ENCODE data around the gene ZFP57. TPM values are rescaled to one million over a fixed set of nuclear protein-coding genes. Genes with fewer than 3 reads are reported as not detected.

The ZFP57 gene
- total and polyA plus RNA-seq, 8 donors, result 0.08 TPM; not detected in 7

DNA sequence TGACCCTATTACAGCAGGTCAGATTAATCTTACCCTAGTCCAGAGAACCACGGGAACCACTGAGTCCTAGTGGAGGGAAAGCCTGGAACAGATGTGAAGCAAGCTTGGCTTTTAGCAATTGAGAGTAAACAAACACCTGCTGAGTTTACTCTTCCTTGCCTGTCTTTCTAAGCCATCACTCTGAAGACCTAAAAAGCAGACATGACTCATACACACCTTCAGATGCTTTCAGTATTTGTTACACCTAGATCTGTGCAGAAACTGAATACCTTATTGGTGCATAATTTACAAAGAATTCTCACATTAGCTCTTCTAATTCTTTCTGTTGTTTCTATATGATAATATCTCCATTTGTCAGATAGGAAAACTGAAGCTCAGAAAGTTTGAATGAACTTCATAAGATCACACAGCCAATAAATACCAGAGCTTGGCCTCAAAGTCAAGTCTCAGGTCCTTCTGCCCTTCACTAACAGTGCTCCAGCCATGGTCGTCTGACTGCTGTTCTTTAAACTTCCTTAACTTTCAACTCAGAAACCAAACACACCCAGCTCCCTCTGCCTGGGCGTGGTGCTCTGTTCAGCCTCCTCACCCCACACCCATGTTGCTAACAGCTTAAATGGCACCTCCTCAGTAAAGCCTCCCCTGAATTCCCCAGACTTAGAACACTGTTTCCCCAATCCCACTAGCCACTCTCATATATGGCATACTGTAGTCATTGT lies 39.4 kb downstream of the ZFP57 start:
- TF ChIP-seq CTCF (IDR thresholded peaks at IDR 0.05) (no peak), POLR2A (IDR thresholded peaks at IDR 0.05) (no peak), POLR2AphosphoS5 (IDR thresholded peaks at IDR 0.05) (no peak), EP300 (IDR thresholded peaks at IDR 0.05) (no peak)
- intact Hi-C loops (cut with DNase I; ENCODE audit: low total_unique reads), result no loop called here
- no peaks in the 10 kb centered on the region for H3K27me3 ChIP-seq
- DNase-seq, result peak in 1 of 2 donors; percentile 40
- 14 to 26% (median 21%) methylated on average over 3 of the region's 3 CpGs for WGBS, 5 donors
- H3K9me3 ChIP-seq, result no peaks in the 10 kb centered on the region
- no peak overlapping the region for H3K4me3 ChIP-seq
- H3K4me1 ChIP-seq, result no peaks in the 10 kb centered on the region
- H3K36me3 ChIP-seq, result no peaks in the 10 kb centered on the region
- H3K27ac ChIP-seq, result no peak overlapping the region

DNA sequence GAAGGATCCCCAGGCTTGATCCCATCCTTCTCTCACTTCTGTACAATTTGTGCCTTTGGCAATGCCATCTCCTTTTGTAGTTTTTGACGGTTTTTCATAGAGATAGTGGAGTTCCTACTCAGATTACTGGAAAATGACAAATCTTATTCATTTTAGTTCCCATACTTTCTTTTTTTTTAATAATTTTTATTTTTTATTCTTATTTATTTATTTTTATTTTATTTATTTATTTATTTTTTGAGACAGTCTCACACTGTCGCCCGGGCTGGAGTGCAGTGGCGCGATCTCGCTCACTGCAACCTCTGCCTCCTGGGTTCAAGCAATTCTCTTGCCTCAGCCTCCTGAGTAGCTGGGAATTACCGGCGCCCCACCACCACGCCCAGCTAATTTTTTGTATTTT lies 43.7 kb downstream of the ZFP57 start:
- Histone ChIP-seq H3K27ac (no peak overlapping the region), H3K36me3 (no peaks in the 10 kb centered on the region), H3K4me3 (no peak overlapping the region), H3K27me3 (peaks cover 0 to 2% (median 0%) of the 10 kb centered on the region in 3 donors), H3K9me3 (no peaks in the 10 kb centered on the region), H3K4me1 (peaks cover 3 to 20% (median 15%) of the 10 kb centered on the region in 4 donors)
- TF ChIP-seq EP300 (IDR thresholded peaks at IDR 0.05) (no peak), POLR2AphosphoS5 (IDR thresholded peaks at IDR 0.05) (no peak)
- intact Hi-C loops (cut with DNase I; ENCODE audit: low total_unique reads), result no loop called here
- WGBS, 5 donors, result 83 to 96% (median 89%) methylated on average over 9 of the region's 9 CpGs
- no peak for DNase-seq

DNA sequence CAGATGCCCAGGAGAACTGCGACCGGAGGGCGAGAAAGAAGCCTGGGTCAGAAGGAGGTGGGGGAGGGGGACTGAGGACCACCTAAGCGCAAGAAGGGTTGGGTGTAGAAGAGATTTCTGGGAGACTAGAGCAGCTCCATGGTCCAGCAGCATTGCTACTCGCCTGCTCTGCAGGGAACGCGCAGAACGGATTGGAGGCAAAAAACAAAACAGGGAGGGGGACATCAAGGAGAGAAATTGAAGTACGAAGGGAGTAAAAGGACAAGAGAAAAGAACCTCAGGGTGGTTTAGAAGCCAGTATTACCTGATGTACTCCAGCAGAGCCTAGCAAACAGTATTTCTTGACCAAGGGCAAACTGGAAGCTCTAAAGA lies 47.4 kb downstream of the ZFP57 start:
- 3 to 13% (median 6%) methylated on average over 9 of the region's 9 CpGs for WGBS, 5 donors
- peak overlapping the region; percentile 58 to 85 (median 85) for H3K27ac ChIP-seq
- no peaks in the 10 kb centered on the region for H3K36me3 ChIP-seq
- peaks cover 19 to 51% (median 38%) of the 10 kb centered on the region in 4 donors for H3K4me1 ChIP-seq
- peak overlapping the region; percentile 76 to 95 (median 83) for H3K4me3 ChIP-seq
- intact Hi-C loops (cut with DNase I; ENCODE audit: low total_unique reads), result no loop called here
- DNase-seq, result no peak
- no peaks in the 10 kb centered on the region for H3K9me3 ChIP-seq
- H3K27me3 ChIP-seq, result peaks cover 0 to 25% (median 0%) of the 10 kb centered on the region in 3 donors
- no peak for TF ChIP-seq CTCF (IDR thresholded peaks at IDR 0.05)
- TF ChIP-seq POLR2AphosphoS5 (IDR thresholded peaks at IDR 0.05), result no peak
- no peak for TF ChIP-seq POLR2A (IDR thresholded peaks at IDR 0.05)
- no peak for TF ChIP-seq EP300 (IDR thresholded peaks at IDR 0.05)

DNA sequence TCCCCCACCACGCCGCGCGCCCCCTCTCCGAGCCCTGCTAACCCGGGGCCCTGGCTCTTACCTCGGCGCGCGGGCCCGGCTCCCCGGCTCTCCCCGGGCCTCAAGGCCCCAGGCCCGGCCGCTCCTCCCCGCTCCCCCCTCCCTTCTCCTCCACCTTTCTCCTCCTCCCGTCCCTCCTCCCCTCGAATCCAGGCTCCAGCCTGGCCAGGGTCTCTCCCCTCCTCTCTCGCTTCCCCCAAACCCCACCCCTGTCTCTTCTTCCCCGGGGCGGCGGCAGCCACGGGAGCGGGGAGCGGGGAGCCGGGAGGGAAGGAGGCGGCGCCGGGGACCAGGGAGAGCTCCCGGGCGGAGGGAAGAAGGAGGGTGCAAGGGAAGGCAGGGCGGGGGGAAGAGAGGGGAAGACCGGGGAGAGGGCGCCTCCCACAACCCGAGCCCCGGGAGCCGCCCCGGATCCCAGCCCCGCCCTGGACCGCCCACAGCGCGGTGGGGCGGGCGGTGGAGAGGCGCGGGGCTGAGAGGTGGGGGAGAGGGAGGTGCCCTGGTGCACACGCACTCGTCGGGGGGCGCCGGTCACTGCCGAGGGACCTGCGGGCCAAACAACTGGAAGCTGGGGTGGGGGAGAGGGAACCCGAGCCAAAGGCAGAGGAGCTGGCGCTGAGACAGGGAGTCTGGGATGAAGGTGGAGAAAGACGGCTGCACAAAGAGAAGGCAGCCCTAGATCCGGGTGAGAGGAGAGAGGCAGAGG lies 48.0 kb downstream of the ZFP57 start, which contains the start of gene GABBR1:
GABBR1 (minus strand) TSS at position 395 of the 745 bp plus-strand sequence. CDS start 798 bp downstream, outside the sequence.
- H3K27me3 ChIP-seq, result peaks cover 0 to 31% (median 0%) of the 10 kb centered on the region in 3 donors
- H3K27ac ChIP-seq, result peak within 1 kb of the TSS; percentile 58 to 85 (median 85)
- no peaks in the 10 kb centered on the region for H3K9me3 ChIP-seq
- H3K4me3 ChIP-seq, result peak within 1 kb of the TSS; percentile 76 to 95 (median 83)
- TF ChIP-seq EP300 (IDR thresholded peaks at IDR 0.05) (no peak), POLR2AphosphoS5 (IDR thresholded peaks at IDR 0.05) (peak; percentile 9 to 54 (median 12))
- 0 to 2% (median 0%) methylated on average over 34 to 52 of the region's 57 CpGs for WGBS, 5 donors
- peak; percentile 85 to 97 for DNase-seq
- intact Hi-C loops (cut with DNase I; ENCODE audit: low total_unique reads), result no loop called here
- H3K36me3 ChIP-seq, result no peaks in the 10 kb centered on the region
- peaks cover 22 to 57% (median 43%) of the 10 kb centered on the region in 4 donors for H3K4me1 ChIP-seq
